T-cell (primary cell): ENCODE results near the gene SWT1. TPM values are rescaled to one million over a fixed set of nuclear protein-coding genes. Genes with fewer than 3 reads are reported as not detected.
A peak's percentile ranks its signal among the peaks of the same experiment; 100 is the strongest.
"Not testable (repeated sequence)": the region's sequence is repeated elsewhere in the genome, so short reads cannot be mapped to it uniquely, and the experiment has no call there.

Source experiments
- ATAC-seq, 4 experiments: fragments of 200-7000 bp in 3 of 4; fragments of 150-1000 bp in 1 of 4; cut with Tn5 transposase; replicated peaks in 1 of 4; 1 replicate in 3 of 4; 2 replicates in 1 of 4; pipeline ENCODE4 v1.10.0; 2021; ENCODE audit warnings: moderate library complexity in 3 of 4, mild to moderate bottlenecking in 2 of 4, moderate number of reproducible peaks in 1 of 4
- CTCF ChIA-PET, 2 donors: fragments of 300-600 bp; sonication (Branson Sonifier 250); formaldehyde crosslinking; loops; one replicate each; lab custom pipeline; 2022; ENCODE audit warnings: antibody characterized with exemption in 2 of 2; lab: Charles Lee
- POLR2A ChIA-PET, 2 donors: fragments of 300-600 bp; sonication (Branson Sonifier 250); formaldehyde crosslinking; loops; one replicate each; lab custom pipeline; 2022; ENCODE audit warnings: antibody characterized with exemption in 2 of 2; lab: Charles Lee
- DNase-seq, 35 experiments: peaks; one replicate each; pipeline versions ENCODE4 v3.0.0 to v3.0.0-alpha.2; 2013 to 2023
- H3K27ac ChIP-seq: one replicate; pipeline ENCODE4 v1.5.1; 2013; ENCODE audit warnings: low read length
- H3K27me3 ChIP-seq, 2 experiments: replicated peaks in 1 of 2; 1 replicate in 1 of 2; 2 replicates in 1 of 2; pipeline versions ENCODE4 v1.6.1 to v1.7.0; 2013; ENCODE audit warnings: low read length in 1 of 2, mixed read lengths in 1 of 2; ENCODE audit not compliant: control insufficient read depth in 2 of 2, insufficient read depth in 2 of 2; ENCODE audit errors: extremely low read depth in 1 of 2
- H3K36me3 ChIP-seq, 2 donors: 1 replicate in 1 of 2; 2 replicates in 1 of 2; pipeline versions ENCODE4 v1.6.1 to v1.7.0; 2013; ENCODE audit warnings: low read length in 1 of 2; ENCODE audit not compliant: control insufficient read depth in 2 of 2, insufficient read depth in 1 of 2; ENCODE audit errors: extremely low read depth in 1 of 2
- H3K4me1 ChIP-seq, 2 experiments: 1 replicate in 1 of 2; 2 replicates in 1 of 2; pipeline versions ENCODE4 v1.6.1 to v1.7.0; 2013; ENCODE audit warnings: low read length in 2 of 2, mixed read lengths in 1 of 2; ENCODE audit not compliant: insufficient read depth in 2 of 2, control insufficient read depth in 1 of 2; ENCODE audit errors: extremely low read depth in 1 of 2
- H3K4me3 ChIP-seq, 2 donors: 1 replicate in 1 of 2; 2 replicates in 1 of 2; pipeline versions ENCODE4 v1.5.1 to v1.7.0; 2013; ENCODE audit warnings: mild to moderate bottlenecking in 2 of 2, low read length in 1 of 2, moderate library complexity in 1 of 2; ENCODE audit not compliant: control insufficient read depth in 1 of 2; ENCODE audit errors: extremely low read depth in 1 of 2
- H3K9me3 ChIP-seq: 2 replicates; pipeline ENCODE4 v1.7.0; 2013
- H3K27ac Mint-ChIP-seq, 2 donors: one replicate each; pipeline ENCODE4 v1.8.0; 2020 to 2021; ENCODE audit warnings: mild to moderate bottlenecking in 2 of 2, mixed read lengths in 2 of 2
- H3K27me3 Mint-ChIP-seq, 2 donors: one replicate each; pipeline ENCODE4 v1.8.0; 2021 to 2022; ENCODE audit warnings: mixed read lengths in 2 of 2
- H3K36me3 Mint-ChIP-seq: one replicate; pipeline ENCODE4 v1.8.0; 2021; ENCODE audit warnings: mixed read lengths
- H3K4me1 Mint-ChIP-seq, 3 donors: one replicate each; pipeline ENCODE4 v1.8.0; 2020 to 2022; ENCODE audit warnings: mixed read lengths in 3 of 3, mild to moderate bottlenecking in 1 of 3
- H3K4me3 Mint-ChIP-seq, 3 donors: one replicate each; pipeline ENCODE4 v1.8.0; 2020 to 2022; ENCODE audit warnings: mild to moderate bottlenecking in 3 of 3, mixed read lengths in 3 of 3, moderate library complexity in 3 of 3
- H3K9me3 Mint-ChIP-seq, 3 donors: one replicate each; pipeline ENCODE4 v1.8.0; 2020 to 2022; ENCODE audit warnings: mixed read lengths in 3 of 3
- WGBS: methylation state at CpG from one replicate; pipeline ENCODE4 v1.1.5; 2013; ENCODE audit warnings: missing lambda C conversion rate; ENCODE audit not compliant: insufficient coverage; 5-methylcytosine and 5-hydroxymethylcytosine counted together
- total RNA-seq, 35 experiments: library from RNA in 6 of 35; stranded (reverse) in 6 of 35; fragments of 120-200 nt in 1 of 35; gene quantifications; one replicate each; pipeline versions ENCODE4 v1.2.1 to v1.2.4 and lab custom pipeline; 2013 to 2026

SWT1 gene
- total RNA-seq, 5 donors from 2014 or later (not counting 1 experiment from before 2014, with no cell fraction given), result 6.4 to 9.8 (median 8.5) TPM

- H3K27ac Mint-ChIP-seq, POLR2A ChIA-PET, H3K4me1 ChIP-seq, H3K27ac ChIP-seq, H3K27me3 Mint-ChIP-seq, DNase-seq, H3K27me3 ChIP-seq, H3K36me3 ChIP-seq, H3K4me3 Mint-ChIP-seq, ATAC-seq, H3K4me3 ChIP-seq, CTCF ChIA-PET, H3K9me3 ChIP-seq, H3K9me3 Mint-ChIP-seq: not testable (repeated sequence)
- H3K36me3 Mint-ChIP-seq, result peaks cover 23% of the 10 kb centered on the region
- no CpG with 5 or more reads among the region's 1 CpG for WGBS
- peaks cover 7 to 11% (median 8%) of the 10 kb centered on the region in 3 donors for H3K4me1 Mint-ChIP-seq
These were observed 77.2 kb downstream of the SWT1 start for GRCh38 chr1:185234183-185234582.

GRCh38 chr1:185237176-185237575 is 80.2 kb downstream of the SWT1 start:
- not testable (repeated sequence) for H3K27me3 ChIP-seq, H3K27me3 Mint-ChIP-seq, H3K4me3 Mint-ChIP-seq, ATAC-seq, DNase-seq, H3K27ac ChIP-seq, H3K27ac Mint-ChIP-seq, H3K9me3 ChIP-seq, H3K36me3 ChIP-seq, H3K9me3 Mint-ChIP-seq, H3K4me3 ChIP-seq
- POLR2A ChIA-PET, result interaction anchor here in 1 of 2 donors (0.6 kb wide), 1 partner anchor 59 kb away, joined by 3 read pairs; no protein-coding TSS in a partner anchor
- CTCF ChIA-PET, result interaction anchor here (0.6 to 2.2 kb wide), 4 partner anchors 44 to 433 kb away, joined by 3 to 19 read pairs (median 12); partner anchors contain the start of gene IVNS1ABP (in 1 of the 2)
- no CpG with 5 or more reads among the region's 2 CpGs for WGBS
- H3K4me1 ChIP-seq, result peaks cover 0 to 14% of the 10 kb centered on the region in 2 experiments
- Mint-ChIP-seq H3K4me1 (peaks cover 30 to 38% (median 34%) of the 10 kb centered on the region in 3 donors), H3K36me3 (peaks cover 16% of the 10 kb centered on the region)

GRCh38 chr1:185237661-185238060 is 80.7 kb downstream of the SWT1 start:
- H3K4me1 Mint-ChIP-seq, result peaks cover 30 to 38% (median 34%) of the 10 kb centered on the region in 3 donors
- POLR2A ChIA-PET, result interaction anchor here in 1 of 2 donors (0.6 to 1.0 kb wide), 2 partner anchors 59 to 443 kb away, joined by 3 read pairs; no protein-coding TSS in a partner anchor
- H3K9me3 Mint-ChIP-seq, result no peaks in the 10 kb centered on the region
- no peak for ATAC-seq
- no peak overlapping the region for H3K4me3 Mint-ChIP-seq
- CTCF ChIA-PET, result interaction anchor here (0.6 to 3.4 kb wide), 14 partner anchors 34 to 458 kb away, joined by 3 to 32 read pairs (median 4); partner anchors contain the start of gene IVNS1ABP (in 1 of the 2)
- Histone ChIP-seq H3K36me3 (no peaks in the 10 kb centered on the region), H3K27ac (no peak overlapping the region), H3K9me3 (no peaks in the 10 kb centered on the region), H3K27me3 (no peaks in the 10 kb centered on the region), H3K4me3 (no peak overlapping the region), H3K4me1 (peaks cover 0 to 14% of the 10 kb centered on the region in 2 experiments)
- H3K27ac Mint-ChIP-seq, result no peak overlapping the region
- H3K27me3 Mint-ChIP-seq, result no peaks in the 10 kb centered on the region
- peaks cover 16% of the 10 kb centered on the region for H3K36me3 Mint-ChIP-seq
- DNase-seq, result no peak
- no CpG with 5 or more reads among the region's 1 CpG for WGBS

- no peak overlapping the region for H3K27ac ChIP-seq
- H3K36me3 ChIP-seq, result no peaks in the 10 kb centered on the region
- H3K9me3 Mint-ChIP-seq, result no peaks in the 10 kb centered on the region
- H3K4me3 ChIP-seq, result no peak overlapping the region
- no peaks in the 10 kb centered on the region for H3K27me3 Mint-ChIP-seq
- peaks cover 30 to 38% (median 34%) of the 10 kb centered on the region in 3 donors for H3K4me1 Mint-ChIP-seq
- DNase-seq (peak in 1 of 35 experiments; percentile 50), ATAC-seq (peak in 3 of 4 experiments; percentile 42 to 71 (median 69))
- H3K4me1 ChIP-seq, result peaks cover 0 to 14% of the 10 kb centered on the region in 2 experiments
- peaks cover 13% of the 10 kb centered on the region for H3K36me3 Mint-ChIP-seq
- peak overlapping the region in 1 of 2 donors; percentile 5 for H3K27ac Mint-ChIP-seq
- POLR2A ChIA-PET, result interaction anchor here (0.5 to 1.4 kb wide), 8 partner anchors 10 to 443 kb away, joined by 3 to 8 read pairs (median 4); partner anchors contain the start of gene IVNS1ABP (in 1 of the 2)
- H3K4me3 Mint-ChIP-seq, result peak overlapping the region in 2 of 3 donors; percentile 31 to 35
- no peaks in the 10 kb centered on the region for H3K27me3 ChIP-seq
- CTCF ChIA-PET, result interaction anchor here (0.6 to 3.4 kb wide), 35 partner anchors 14 to 457 kb away, joined by 3 to 32 read pairs (median 4); partner anchors contain the start of gene IVNS1ABP (in 1 of the 2)
- no peaks in the 10 kb centered on the region for H3K9me3 ChIP-seq
- no CpG with 5 or more reads among the region's 1 CpG for WGBS
These were observed 81.5 kb downstream of the SWT1 start for GRCh38 chr1:185238447-185238846.

GRCh38 chr1:185239861-185240260 is 82.9 kb downstream of the SWT1 start:
- Histone ChIP-seq H3K4me1 (peaks cover 0 to 14% of the 10 kb centered on the region in 2 experiments), H3K27me3 (no peaks in the 10 kb centered on the region), H3K27ac (peak overlapping the region; percentile 21), H3K36me3 (no peaks in the 10 kb centered on the region), H3K4me3 (no peak overlapping the region), H3K9me3 (no peaks in the 10 kb centered on the region)
- CTCF ChIA-PET, result interaction anchor here (0.6 to 3.4 kb wide), 16 partner anchors 20 to 455 kb away, joined by 3 to 32 read pairs (median 4); partner anchors contain the start of gene IVNS1ABP (in 1 of the 2)
- POLR2A ChIA-PET, result interaction anchor here in 1 of 2 donors (0.6 to 1.2 kb wide), 5 partner anchors 28 to 84 kb away, joined by 3 to 8 read pairs (median 3); partner anchors contain the start of gene IVNS1ABP
- ATAC-seq, result peak in 1 of 4 experiments; percentile 56
- peak overlapping the region in 1 of 3 donors; percentile 36 for H3K4me3 Mint-ChIP-seq
- DNase-seq, result peak in 1 of 35 experiments; percentile 22
- H3K36me3 Mint-ChIP-seq, result peaks cover 3% of the 10 kb centered on the region
- no peaks in the 10 kb centered on the region for H3K27me3 Mint-ChIP-seq
- H3K9me3 Mint-ChIP-seq, result no peaks in the 10 kb centered on the region
- peak overlapping the region; percentile 56 to 82 for H3K27ac Mint-ChIP-seq
- WGBS, result no CpG with 5 or more reads among the region's 1 CpG
- peaks cover 33 to 38% (median 38%) of the 10 kb centered on the region in 3 donors for H3K4me1 Mint-ChIP-seq

GRCh38 chr1:185241127-185241526 is 84.2 kb downstream of the SWT1 start:
- ChIA-PET POLR2A (no interaction called here), CTCF (interaction anchor here (0.7 to 1.9 kb wide), 6 partner anchors 40 to 487 kb away, joined by 3 to 9 read pairs (median 4); partner anchors contain the start of genes EDEM3 (in 1 of the 2) and IVNS1ABP (in 1 of the 2))
- Mint-ChIP-seq H3K27ac (peak overlapping the region; percentile 12 to 49), H3K9me3 (no peaks in the 10 kb centered on the region), H3K4me1 (peaks cover 33 to 38% (median 38%) of the 10 kb centered on the region in 3 donors), H3K36me3 (peaks cover 3% of the 10 kb centered on the region), H3K4me3 (peak overlapping the region in 1 of 3 donors; percentile 36), H3K27me3 (no peaks in the 10 kb centered on the region)
- ATAC-seq (peak in 1 of 4 experiments; percentile 53), DNase-seq (peak in 1 of 35 experiments; percentile 17)
- Histone ChIP-seq H3K36me3 (no peaks in the 10 kb centered on the region), H3K4me3 (no peak overlapping the region), H3K4me1 (peaks cover 0 to 14% of the 10 kb centered on the region in 2 experiments), H3K9me3 (no peaks in the 10 kb centered on the region), H3K27ac (no peak overlapping the region), H3K27me3 (no peaks in the 10 kb centered on the region)
